SK-N-MC (cell line): ENCODE measurements around the gene PCNX4.

ENCODE experiments used
- EZH2 ChIP-seq: fragments of 200-600 bp; sonication (generic); IDR thresholded peaks from one replicate; pipeline ENCODE4 v1.6.1; 2017; ENCODE audit warnings: antibody characterized with exemption
- FOXP2 ChIP-seq: optimal IDR thresholded peaks from 2 replicates; pipeline ENCODE3; 2011; ENCODE audit warnings: mild to moderate bottlenecking, moderate library complexity; ENCODE audit not compliant: insufficient read depth; ENCODE audit errors: extremely low read length, control extremely low read depth
- POLR2AphosphoS5 ChIP-seq: IDR thresholded peaks from 2 replicates; pipeline ENCODE4 v1.6.1; 2012; ENCODE audit warnings: mild to moderate bottlenecking, low read depth, low read length, borderline replicate concordance

DNA sequence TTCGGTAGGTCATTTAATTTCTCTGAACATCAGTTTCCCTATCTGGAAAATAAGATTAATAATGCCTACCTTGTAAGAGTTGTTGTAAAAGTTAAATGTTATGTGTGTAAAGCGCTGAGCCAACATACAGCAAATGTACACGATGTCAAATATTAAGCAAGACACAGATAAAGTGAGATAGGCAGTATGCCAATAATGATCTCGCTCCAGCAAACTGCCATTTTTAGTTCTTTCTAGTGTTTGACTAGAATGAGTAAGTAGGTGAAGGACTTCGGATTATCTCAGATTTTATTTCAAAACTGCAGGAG lies 72.6 kb downstream of the PCNX4 start:
- TF ChIP-seq POLR2AphosphoS5 (no peak), EZH2 (no peak), FOXP2 (no peak)
